ENCODE data around the gene CTDSPL2. TPM values are rescaled to one million over a fixed set of nuclear protein-coding genes. Genes with fewer than 3 reads are reported as not detected.

CTDSPL2 gene
- total and polyA plus RNA-seq, 2 of the 8 experiments (the other 6 are each of a cell fraction or from before 2014, with no cell fraction given), result 25.2 to 64.7 TPM

- TF ChIP-seq RNF2 (IDR thresholded peaks at IDR 0.05; ENCODE audit: borderline replicate concordance, low read depth, low read length, missing control alignments, poor library complexity, severe bottlenecking), result no peak
- no peak for TF ChIP-seq NRF1 (IDR thresholded peaks at IDR 0.05; ENCODE audit: low read depth, low read length)
- no peak for TF ChIP-seq KDM5A (IDR thresholded peaks at IDR 0.05; ENCODE audit: low read length)
- TF ChIP-seq FOSL1 (IDR thresholded peaks at IDR 0.05; ENCODE audit: insufficient read depth, low read depth, low read length), result no peak
- no peak for TF ChIP-seq BRCA1 (IDR thresholded peaks at IDR 0.05; ENCODE audit: low read depth, low read length)
- no peak for TF ChIP-seq CREB1 (IDR thresholded peaks at IDR 0.05)
- no peak for TF ChIP-seq EZH2 (IDR thresholded peaks at IDR 0.05; ENCODE audit: low read depth, low read length, severe bottlenecking)
- TF ChIP-seq RFX5 (IDR thresholded peaks at IDR 0.05; ENCODE audit: borderline replicate concordance, low read depth, low read length), result no peak
- TF ChIP-seq HDAC2 (IDR thresholded peaks at IDR 0.05; ENCODE audit: borderline replicate concordance in 1 of 2, low read depth in 2 of 2, low read length in 2 of 2), result no peak
- TF ChIP-seq GTF2F1 (IDR thresholded peaks at IDR 0.05; ENCODE audit: borderline replicate concordance, low read depth, low read length), result no peak
- TF ChIP-seq CBX8 (IDR thresholded peaks at IDR 0.05; ENCODE audit: borderline replicate concordance, low read depth, low read length), result no peak
- no peak for TF ChIP-seq TCF12 (IDR thresholded peaks at IDR 0.05; ENCODE audit: low read depth, low read length)
These were observed 123.3 kb downstream of the CTDSPL2 start (continued) for GRCh38 chr15:44550734-44551133.
